Endothelial cell of umbilical vein (primary cell): ENCODE measurements around the gene PPP2R2C.

ENCODE experiments used
- EZH2 ChIP-seq: IDR thresholded peaks from 2 replicates; pipeline ENCODE4 v1.6.1; 2012; ENCODE audit warnings: borderline replicate concordance, low read depth, mild to moderate bottlenecking, moderate library complexity, low read length, inconsistent platforms; ENCODE audit not compliant: severe bottlenecking
- MAX ChIP-seq: IDR thresholded peaks from 2 replicates; pipeline ENCODE4 v1.6.1; 2011; ENCODE audit not compliant: insufficient read depth, insufficient read length
- MYC ChIP-seq: IDR thresholded peaks from one replicate; pipeline ENCODE4 v1.6.1; 2011; ENCODE audit warnings: mild to moderate bottlenecking, low read depth, low read length
- POLR2A ChIP-seq: IDR thresholded peaks from 2 replicates; pipeline ENCODE4 v1.6.1; 2012; ENCODE audit warnings: low read depth, mild to moderate bottlenecking, control low read depth, low read length
- POLR2AphosphoS5 ChIP-seq: IDR thresholded peaks from 2 replicates; pipeline ENCODE4 v1.6.1; 2012; ENCODE audit warnings: low read depth, mild to moderate bottlenecking, control low read depth, low read length, moderate library complexity; ENCODE audit not compliant: insufficient read depth
- TF ChIP-seq, protein P1 (sequence below), 2 donors: IDR thresholded peaks; 1 replicate in 1 of 2; 2 replicates in 1 of 2; pipeline ENCODE4 v1.5.1; 2011; ENCODE audit warnings: low read length in 2 of 2, mild to moderate bottlenecking in 2 of 2, moderate library complexity in 2 of 2, control low read depth in 1 of 2, inconsistent platforms in 1 of 2, low read depth in 1 of 2; ENCODE audit not compliant: insufficient read depth in 1 of 2; ENCODE audit errors: extremely low read depth in 1 of 2

- TF ChIP-seq, protein P1, sequence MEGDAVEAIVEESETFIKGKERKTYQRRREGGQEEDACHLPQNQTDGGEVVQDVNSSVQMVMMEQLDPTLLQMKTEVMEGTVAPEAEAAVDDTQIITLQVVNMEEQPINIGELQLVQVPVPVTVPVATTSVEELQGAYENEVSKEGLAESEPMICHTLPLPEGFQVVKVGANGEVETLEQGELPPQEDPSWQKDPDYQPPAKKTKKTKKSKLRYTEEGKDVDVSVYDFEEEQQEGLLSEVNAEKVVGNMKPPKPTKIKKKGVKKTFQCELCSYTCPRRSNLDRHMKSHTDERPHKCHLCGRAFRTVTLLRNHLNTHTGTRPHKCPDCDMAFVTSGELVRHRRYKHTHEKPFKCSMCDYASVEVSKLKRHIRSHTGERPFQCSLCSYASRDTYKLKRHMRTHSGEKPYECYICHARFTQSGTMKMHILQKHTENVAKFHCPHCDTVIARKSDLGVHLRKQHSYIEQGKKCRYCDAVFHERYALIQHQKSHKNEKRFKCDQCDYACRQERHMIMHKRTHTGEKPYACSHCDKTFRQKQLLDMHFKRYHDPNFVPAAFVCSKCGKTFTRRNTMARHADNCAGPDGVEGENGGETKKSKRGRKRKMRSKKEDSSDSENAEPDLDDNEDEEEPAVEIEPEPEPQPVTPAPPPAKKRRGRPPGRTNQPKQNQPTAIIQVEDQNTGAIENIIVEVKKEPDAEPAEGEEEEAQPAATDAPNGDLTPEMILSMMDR (IDR thresholded peaks at IDR 0.05; ENCODE audit: extremely low read depth in 1 of 2, insufficient read depth in 1 of 2, low read depth in 1 of 2, low read length in 2 of 2): no peak
- TF ChIP-seq EZH2: no peak
- TF ChIP-seq MAX: no peak
- no peak for TF ChIP-seq POLR2AphosphoS5
- TF ChIP-seq POLR2A: no peak
- TF ChIP-seq MYC: no peak
Observed at GRCh38 chr4:6495736-6496135, 23.3 kb upstream of the PPP2R2C start.
